GM18517 (cell line): Measurements from ENCODE around the gene TMEM181.
"Not testable (repeated sequence)": the region's sequence is repeated elsewhere in the genome, so short reads cannot be mapped to it uniquely, and the experiment has no call there.

ENCODE experiments used
- ATAC-seq: cut with Tn5 transposase; IDR thresholded peaks from one replicate; pipeline ENCODE4 v1.9.1; 2021; ENCODE audit warnings: mild to moderate bottlenecking, moderate library complexity; ENCODE audit not compliant: unreplicated experiment

The TMEM181 gene

GRCh38 chr6:158654498-158654897 is 94.6 kb downstream of the TMEM181 start:
- no peak for ATAC-seq

- ATAC-seq: no peak
Measured at GRCh38 chr6:158654960-158655489, 95.1 kb downstream of the TMEM181 start.

DNA sequence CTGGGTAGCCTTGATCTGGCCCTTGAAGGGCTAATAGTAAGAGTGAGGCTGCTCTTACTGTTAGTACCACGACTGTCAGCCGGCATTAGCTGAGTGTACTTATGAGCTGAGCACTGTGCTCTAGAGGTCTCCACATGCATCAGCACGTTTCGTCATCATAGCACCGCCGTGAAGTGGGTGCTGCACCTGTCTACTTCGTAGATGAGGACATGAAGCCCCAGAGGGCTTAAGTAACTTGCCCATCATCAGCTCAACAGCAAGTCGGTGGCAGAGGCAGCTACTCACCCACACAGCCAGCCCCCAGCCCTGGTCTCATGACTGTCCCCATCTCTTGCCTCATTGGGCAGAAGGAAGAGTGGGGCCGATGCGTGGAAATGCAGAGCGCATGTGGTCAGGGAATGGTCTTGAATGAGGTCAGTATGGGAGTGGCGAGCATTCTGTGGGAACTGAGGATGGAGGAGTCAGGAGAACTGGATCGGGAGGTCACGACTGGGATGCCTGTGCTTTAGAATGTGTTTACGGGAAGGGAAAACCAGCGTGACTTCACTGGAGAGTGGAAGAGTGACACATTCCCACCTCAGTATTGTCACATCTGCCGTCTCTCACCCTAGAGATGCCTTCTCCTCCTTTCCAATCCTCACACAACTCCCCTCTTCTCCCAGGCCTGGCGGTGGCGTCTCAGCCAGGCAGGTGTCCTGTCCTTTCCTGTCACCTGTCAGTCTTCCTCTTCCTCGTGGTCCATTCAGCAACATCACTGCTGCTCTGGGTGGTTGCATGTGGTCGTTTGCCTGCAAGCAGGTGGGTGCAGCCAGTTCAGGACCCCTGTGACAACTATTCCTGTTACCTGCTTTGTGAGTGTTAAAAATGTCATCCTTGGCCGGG is 95.9 kb downstream of the TMEM181 start:
- no peak for ATAC-seq

DNA sequence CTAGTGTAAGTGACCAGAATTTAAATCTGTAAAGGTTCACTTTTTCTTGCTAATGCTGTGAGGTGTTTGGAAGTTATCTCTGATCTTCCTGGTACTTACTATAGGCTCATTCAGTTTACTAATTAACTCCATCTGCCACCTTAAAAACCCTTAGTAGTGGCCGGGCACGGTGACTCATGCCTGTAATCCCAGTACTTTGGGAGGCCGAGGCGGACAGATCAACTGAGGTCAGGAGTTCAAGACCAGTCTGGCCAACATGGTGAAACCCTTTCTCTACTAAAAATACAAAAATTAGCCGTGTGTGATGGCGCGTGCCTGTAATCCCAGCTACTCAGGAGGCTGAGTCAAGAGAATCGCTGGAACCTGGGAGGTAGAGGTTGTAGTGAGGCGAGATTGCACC is 97.1 kb downstream of the TMEM181 start:
- ATAC-seq: not testable (repeated sequence)

- no peak for ATAC-seq
Measured at GRCh38 chr6:158660333-158660754, 100.5 kb downstream of the TMEM181 start.

DNA sequence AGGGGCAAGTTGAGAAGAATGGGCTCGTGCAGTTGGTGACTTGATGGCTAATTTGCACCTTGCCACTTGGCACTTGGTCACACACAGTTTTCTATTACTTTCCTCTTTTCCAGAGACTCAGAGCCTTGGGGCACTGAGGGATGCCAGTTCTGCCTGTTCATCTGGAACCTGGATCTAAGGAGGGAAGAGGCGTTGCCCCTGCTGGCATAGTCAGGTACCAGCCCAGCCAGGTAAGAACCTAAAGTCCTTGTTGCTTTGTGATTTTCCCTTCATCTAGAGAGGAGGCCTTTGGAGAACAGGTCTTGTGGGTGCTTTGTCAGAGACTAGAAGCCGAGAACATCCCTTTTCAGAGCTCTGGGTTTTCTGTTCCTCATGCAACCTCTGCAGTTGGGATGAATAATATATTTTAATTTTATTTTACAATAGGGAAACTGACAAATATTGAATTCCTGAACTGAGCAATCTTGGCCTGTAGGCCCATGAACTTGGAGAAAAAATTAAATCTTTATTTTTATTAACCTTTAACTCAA is 101.3 kb downstream of the TMEM181 start:
- no peak for ATAC-seq

- no peak for ATAC-seq
Measured at GRCh38 chr6:158662607-158662953, 102.7 kb downstream of the TMEM181 start.

DNA sequence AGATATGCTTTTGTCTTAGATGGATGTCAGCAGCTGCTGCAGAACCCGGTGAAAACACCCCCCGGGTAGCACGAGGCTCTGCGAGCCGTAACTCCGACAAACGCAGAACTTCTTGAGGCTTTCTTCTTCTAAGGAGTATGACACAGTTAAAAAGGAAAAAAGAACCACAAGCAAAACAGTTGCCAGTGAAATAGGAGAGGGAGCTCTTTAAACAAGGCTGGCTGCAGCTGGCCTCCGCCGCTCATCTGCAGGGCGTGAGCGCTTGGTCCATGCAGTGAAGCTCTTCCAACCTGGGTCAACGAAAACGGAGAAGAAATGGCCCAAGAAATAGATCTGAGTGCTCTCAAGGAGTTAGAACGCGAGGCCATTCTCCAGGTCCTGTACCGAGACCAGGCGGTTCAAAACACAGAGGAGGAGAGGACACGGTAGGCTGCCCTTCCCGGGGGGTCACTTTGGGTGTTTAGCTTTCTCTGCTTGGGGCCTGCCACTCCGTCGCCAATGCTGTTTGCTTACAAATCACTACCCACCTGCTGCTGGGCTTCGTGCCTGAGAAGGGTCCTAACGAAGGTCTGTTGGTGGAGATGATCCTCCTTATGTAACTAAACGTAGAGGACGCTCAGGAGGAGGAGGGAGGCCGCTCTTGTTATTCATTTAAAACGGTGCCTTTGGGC is 103.2 kb downstream of the TMEM181 start:
- no peak for ATAC-seq

- no peak for ATAC-seq
Measured at GRCh38 chr6:158663625-158664165, 103.8 kb downstream of the TMEM181 start.

DNA sequence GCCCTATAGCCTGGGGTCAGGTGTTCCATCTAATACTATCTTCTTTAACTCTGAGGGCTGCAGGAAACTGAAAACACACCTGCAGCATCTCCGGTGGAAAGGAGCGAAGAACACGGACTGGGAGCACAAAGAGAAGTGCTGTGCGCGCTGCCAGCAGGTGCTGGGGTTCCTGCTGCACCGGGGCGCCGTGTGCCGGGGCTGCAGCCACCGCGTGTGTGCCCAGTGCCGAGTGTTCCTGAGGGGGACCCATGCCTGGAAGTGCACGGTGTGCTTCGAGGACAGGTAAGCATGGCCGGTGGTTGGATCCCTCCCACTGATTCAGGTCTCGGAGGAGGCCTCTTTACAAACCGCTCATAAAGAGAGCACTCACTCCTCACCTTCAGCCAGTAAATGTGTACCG is 105.4 kb downstream of the TMEM181 start:
- ATAC-seq: no peak

DNA sequence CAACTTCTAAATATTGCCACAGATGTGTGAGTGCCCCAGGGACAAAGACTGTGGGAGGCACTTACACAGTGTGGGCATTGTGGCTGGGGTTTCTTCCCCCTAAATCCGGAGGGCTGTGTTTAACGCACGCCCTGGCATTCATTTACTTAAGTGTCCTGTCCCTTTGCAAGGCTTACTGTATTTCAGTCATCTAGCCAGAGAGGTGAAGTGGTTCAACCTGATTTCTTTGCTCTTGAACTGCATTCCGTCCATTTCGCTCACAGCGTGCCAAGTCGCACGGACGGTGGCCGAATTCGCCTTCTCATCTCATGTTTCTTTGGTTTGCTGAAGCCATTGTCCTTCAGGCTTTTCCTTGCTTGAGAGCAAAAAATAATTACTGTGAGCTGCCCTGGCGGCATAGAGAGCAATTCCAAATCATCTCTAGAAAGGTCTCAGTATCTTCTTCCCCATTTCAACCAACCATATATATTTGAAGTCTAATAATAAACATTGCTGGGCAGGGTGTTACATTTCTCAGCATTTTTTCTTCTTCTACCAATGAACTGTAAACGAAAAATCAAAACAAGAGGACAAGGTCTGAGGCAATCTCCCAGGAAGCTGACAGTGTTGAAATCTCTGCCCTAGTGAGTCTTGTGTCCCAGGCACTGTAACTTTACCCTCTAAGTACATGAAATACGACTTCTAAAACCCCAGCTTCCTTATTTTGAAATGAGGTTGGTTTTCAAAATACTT is 106.9 kb downstream of the TMEM181 start:
- no peak for ATAC-seq

DNA sequence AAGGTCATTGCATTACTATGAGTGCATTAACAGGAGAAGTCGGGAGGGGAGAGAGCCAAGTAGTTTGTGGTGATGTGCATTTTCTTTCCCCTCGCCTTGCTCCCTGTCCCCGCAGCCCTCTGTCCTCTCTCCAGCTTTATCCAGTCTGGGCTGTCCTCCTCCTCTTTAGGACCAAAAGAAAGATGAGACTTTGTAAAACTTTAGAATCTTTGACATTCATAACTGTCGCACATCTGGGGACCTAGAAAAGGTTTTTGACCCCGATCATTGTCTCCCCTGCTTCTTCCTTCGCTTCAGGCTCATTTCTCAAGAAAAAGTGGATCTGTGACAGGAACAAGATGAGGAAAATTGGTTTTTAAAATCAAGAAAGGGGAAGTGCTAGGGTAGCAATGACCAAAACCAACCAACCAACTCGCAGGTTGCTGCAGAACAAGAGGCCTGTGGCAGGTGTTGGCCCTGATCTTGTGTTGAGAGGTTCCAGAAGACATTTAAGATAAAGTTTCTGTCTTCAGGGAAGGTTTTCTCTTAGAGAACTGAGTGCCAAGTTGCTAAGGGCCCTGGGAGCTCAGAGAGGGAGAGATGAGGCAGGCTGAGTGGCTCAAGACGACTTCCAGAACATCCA is 107.6 kb downstream of the TMEM181 start:
- no peak for ATAC-seq

GRCh38 chr6:158668707-158669103 is 108.8 kb downstream of the TMEM181 start:
- no peak for ATAC-seq

DNA sequence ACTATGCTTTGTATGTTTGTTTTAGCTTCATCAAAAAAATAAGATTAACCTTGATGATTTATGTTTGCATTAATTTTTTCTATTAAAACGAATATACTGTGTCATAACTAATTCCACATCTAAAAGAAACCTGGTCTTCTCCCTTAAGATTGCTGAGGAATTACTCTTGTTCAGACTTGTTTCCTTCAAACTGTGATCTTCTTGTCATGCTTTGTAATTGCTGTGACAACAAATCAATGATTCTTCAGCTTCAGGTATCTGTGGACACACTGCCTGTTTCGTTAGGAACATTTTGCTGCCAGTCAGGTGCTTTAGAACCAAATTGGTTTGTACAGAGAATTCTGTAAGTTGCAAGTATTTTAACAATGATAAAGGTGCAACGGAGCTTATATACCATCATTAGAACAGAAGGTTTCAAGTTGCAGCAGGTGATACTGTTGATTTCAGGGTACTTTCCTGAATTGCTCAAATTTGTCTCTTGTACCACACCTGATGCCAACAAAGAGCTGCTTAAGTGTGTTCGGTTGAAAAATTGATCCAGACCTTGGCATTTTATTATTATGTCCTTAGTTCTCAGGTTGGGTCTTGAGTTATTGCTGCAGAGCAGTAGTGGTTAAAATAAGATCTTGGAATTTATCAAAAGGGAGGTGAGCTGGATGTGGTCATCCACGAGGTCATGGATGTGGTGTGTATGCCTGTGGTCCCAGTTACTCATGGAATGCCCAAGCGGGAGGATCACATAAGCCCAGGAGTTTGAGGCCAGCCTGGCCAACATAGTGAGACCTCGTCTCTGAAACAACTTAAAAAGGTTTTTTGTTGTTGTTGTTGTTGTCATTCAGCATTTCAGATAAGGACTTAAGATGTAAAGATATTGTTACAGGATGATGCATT is 109.5 kb downstream of the TMEM181 start:
- ATAC-seq: no peak

GRCh38 chr6:158672119-158672518 is 112.2 kb downstream of the TMEM181 start:
- not testable (repeated sequence) for ATAC-seq

DNA sequence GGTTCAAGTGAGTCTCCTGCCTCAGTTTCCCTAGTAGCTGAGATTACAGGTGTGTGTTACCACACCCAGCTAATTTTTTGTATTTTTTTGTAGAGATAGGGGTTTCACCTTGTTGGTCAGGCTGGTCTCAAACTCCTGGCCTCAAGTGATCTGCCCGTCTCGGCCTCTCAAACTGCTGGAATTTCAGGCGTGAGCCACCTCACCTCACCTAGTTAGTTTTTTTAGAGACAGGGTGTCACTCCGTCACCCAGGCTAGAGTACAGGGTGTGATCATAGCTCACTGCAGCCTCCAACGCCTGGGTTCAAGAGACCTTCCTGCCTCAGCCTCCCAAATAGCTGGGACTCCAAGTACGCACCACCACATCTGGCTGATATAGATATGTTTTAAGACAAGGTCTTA is 112.8 kb downstream of the TMEM181 start:
- ATAC-seq: no peak

DNA sequence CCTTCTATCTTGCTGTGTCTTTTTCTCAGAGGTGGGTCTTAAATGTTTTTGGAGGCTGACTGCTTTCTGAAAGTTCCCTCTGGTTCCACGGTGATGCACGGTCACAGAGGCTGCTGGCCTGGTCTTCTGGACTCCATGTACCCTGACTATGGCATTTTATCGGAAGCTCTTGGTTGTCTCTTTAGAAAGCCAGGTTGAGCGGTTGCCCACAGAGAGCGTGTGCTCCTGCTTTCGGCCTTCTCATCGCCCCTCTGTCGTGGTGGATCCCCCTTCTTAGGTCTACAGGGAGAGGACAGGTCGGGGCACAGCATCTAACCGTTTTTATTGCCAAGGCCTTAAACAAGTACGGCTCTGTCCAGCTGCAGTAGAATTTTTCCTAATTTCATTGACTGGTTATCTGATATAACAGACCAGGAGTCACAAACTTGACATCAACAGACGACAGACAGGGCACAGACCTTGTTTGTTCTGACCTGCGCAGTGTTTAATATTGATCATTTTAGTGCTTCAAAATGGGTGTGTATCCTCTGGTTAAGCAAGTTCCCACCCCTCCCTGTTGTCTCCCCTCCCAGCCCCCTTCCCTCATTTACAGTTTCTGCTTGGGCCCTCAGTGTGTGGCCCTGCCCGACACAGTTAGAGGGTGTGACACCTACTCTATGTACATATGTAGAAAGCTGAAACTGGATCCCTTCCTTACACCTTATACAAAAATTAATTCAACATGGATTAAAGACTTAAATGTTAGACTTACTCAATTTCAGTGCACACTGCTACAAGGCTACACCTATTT is 114.6 kb downstream of the TMEM181 start:
- no peak for ATAC-seq

DNA sequence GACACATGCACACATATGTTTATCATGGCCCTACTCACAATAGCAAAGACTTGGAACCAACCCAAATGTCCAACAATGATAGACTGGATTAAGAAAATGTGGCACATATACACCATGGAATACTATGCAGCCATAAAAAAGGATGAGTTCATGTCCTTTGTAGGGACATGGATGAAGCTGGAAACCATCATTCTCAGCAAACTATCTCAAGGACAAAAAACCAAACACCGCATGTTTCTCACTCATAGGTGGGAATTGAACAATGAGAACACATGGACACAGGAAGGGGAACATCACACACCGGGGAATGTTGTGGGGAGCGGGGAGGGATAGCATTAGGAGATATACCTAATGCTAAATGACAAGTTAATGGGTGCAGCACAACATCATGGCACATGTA is 117.2 kb downstream of the TMEM181 start:
- ATAC-seq: not testable (repeated sequence)
